Stomach smooth muscle (tissue), 2 donors: ENCODE measurements around the gene ASZ1.
"Not testable (repeated sequence)": the region's sequence is repeated elsewhere in the genome, so short reads cannot be mapped to it uniquely, and the experiment has no call there.

Source experiments
- H3K27ac ChIP-seq: one replicate; pipeline ENCODE4 v1.7.0; 2013; ENCODE audit warnings: mild to moderate bottlenecking, low read length, inconsistent platforms
- H3K27me3 ChIP-seq, 2 donors: one replicate each; pipeline ENCODE4 v1.7.0; 2013; ENCODE audit warnings: low read length in 2 of 2; ENCODE audit not compliant: insufficient read depth in 2 of 2, control insufficient read depth in 1 of 2
- H3K36me3 ChIP-seq, 2 donors: one replicate each; pipeline ENCODE4 v1.7.0; 2013; ENCODE audit warnings: low read length in 2 of 2; ENCODE audit not compliant: control insufficient read depth in 2 of 2, insufficient read depth in 2 of 2
- H3K4me1 ChIP-seq: one replicate; pipeline ENCODE4 v1.7.0; 2013; ENCODE audit warnings: low read length; ENCODE audit not compliant: control insufficient read depth, insufficient read depth
- H3K4me3 ChIP-seq, 2 donors: one replicate each; pipeline ENCODE4 v1.7.0; 2013; ENCODE audit warnings: low read length in 2 of 2
- H3K9ac ChIP-seq, 2 donors: one replicate each; pipeline ENCODE4 v1.7.0; 2013; ENCODE audit warnings: low read length in 2 of 2, mild to moderate bottlenecking in 1 of 2
- H3K9me3 ChIP-seq, 2 donors: one replicate each; pipeline ENCODE4 v1.7.0; 2013; ENCODE audit warnings: low read length in 2 of 2; ENCODE audit not compliant: control insufficient read depth in 2 of 2
- donor health status: healthy.
- donor health status: Pancreatic carcinoma.

ASZ1 gene

GRCh38 chr7:117427258-117427701 is at the start of gene ASZ1:
ASZ1 (minus strand) TSS chr7:117427493; CDS start chr7:117427460, 33 bp downstream.
- H3K9ac ChIP-seq: no peak within 1 kb of the TSS
- H3K9me3 ChIP-seq: no peaks in the 10 kb centered on the region
- H3K4me3 ChIP-seq: no peak within 1 kb of the TSS
- no peaks in the 10 kb centered on the region for H3K4me1 ChIP-seq
- H3K27ac ChIP-seq: no peak within 1 kb of the TSS
- no peaks in the 10 kb centered on the region for H3K36me3 ChIP-seq
- no peaks in the 10 kb centered on the region for H3K27me3 ChIP-seq

- peaks cover 0 to 8% of the 10 kb centered on the region in 2 donors for H3K27me3 ChIP-seq
- no peak overlapping the region for H3K9ac ChIP-seq
- H3K36me3 ChIP-seq: no peaks in the 10 kb centered on the region
- no peaks in the 10 kb centered on the region for H3K9me3 ChIP-seq
- H3K4me3 ChIP-seq: no peak overlapping the region
- peaks cover 3% of the 10 kb centered on the region for H3K4me1 ChIP-seq
- H3K27ac ChIP-seq: no peak overlapping the region
Observed at GRCh38 chr7:117476557-117477215, 49.4 kb upstream of the ASZ1 start.

GRCh38 chr7:117472335-117472734 is 45.0 kb upstream of the ASZ1 start:
- no peak overlapping the region for H3K4me3 ChIP-seq
- H3K9me3 ChIP-seq: no peaks in the 10 kb centered on the region
- no peaks in the 10 kb centered on the region for H3K27me3 ChIP-seq
- no peak overlapping the region for H3K9ac ChIP-seq
- no peaks in the 10 kb centered on the region for H3K36me3 ChIP-seq
- H3K4me1 ChIP-seq: no peaks in the 10 kb centered on the region
- H3K27ac ChIP-seq: no peak overlapping the region

- Histone ChIP-seq H3K4me3 (no peak overlapping the region), H3K27ac (no peak overlapping the region), H3K4me1 (no peaks in the 10 kb centered on the region), H3K9ac (no peak overlapping the region), H3K36me3 (no peaks in the 10 kb centered on the region), H3K27me3 (no peaks in the 10 kb centered on the region), H3K9me3 (no peaks in the 10 kb centered on the region)
Observed at GRCh38 chr7:117470777-117471176, 43.5 kb upstream of the ASZ1 start.

- Histone ChIP-seq H3K9me3 (no peaks in the 10 kb centered on the region), H3K36me3 (no peaks in the 10 kb centered on the region), H3K9ac (no peak overlapping the region), H3K27ac (no peak overlapping the region), H3K4me1 (no peaks in the 10 kb centered on the region), H3K4me3 (no peak overlapping the region), H3K27me3 (no peaks in the 10 kb centered on the region)
Observed at GRCh38 chr7:117468174-117468573, 40.9 kb upstream of the ASZ1 start.

GRCh38 chr7:117460815-117461214 is 33.5 kb upstream of the ASZ1 start:
- not testable (repeated sequence) for H3K4me3 ChIP-seq, H3K4me1 ChIP-seq, H3K9ac ChIP-seq, H3K36me3 ChIP-seq, H3K27me3 ChIP-seq, H3K9me3 ChIP-seq, H3K27ac ChIP-seq

GRCh38 chr7:117459735-117460134 is 32.4 kb upstream of the ASZ1 start:
- Histone ChIP-seq H3K27ac (no peak overlapping the region), H3K27me3 (no peaks in the 10 kb centered on the region), H3K4me1 (no peaks in the 10 kb centered on the region)

GRCh38 chr7:117458977-117459583 is 31.8 kb upstream of the ASZ1 start:
- H3K27me3 ChIP-seq: no peaks in the 10 kb centered on the region
- no peaks in the 10 kb centered on the region for H3K36me3 ChIP-seq
- no peaks in the 10 kb centered on the region for H3K4me1 ChIP-seq
- H3K9ac ChIP-seq: no peak overlapping the region
- H3K4me3 ChIP-seq: no peak overlapping the region
- H3K27ac ChIP-seq: no peak overlapping the region
- no peaks in the 10 kb centered on the region for H3K9me3 ChIP-seq

More at GRCh38 chr7:117459735-117460134, 32.4 kb upstream of the ASZ1 start:
- H3K9me3 ChIP-seq: no peaks in the 10 kb centered on the region
- H3K4me3 ChIP-seq: no peak overlapping the region
- H3K36me3 ChIP-seq: no peaks in the 10 kb centered on the region
- H3K9ac ChIP-seq: no peak overlapping the region

GRCh38 chr7:117448655-117449054 is 21.4 kb upstream of the ASZ1 start:
- Histone ChIP-seq H3K9me3 (no peaks in the 10 kb centered on the region), H3K36me3 (no peaks in the 10 kb centered on the region), H3K27me3 (no peaks in the 10 kb centered on the region), H3K9ac (no peak overlapping the region), H3K4me1 (no peaks in the 10 kb centered on the region), H3K4me3 (no peak overlapping the region), H3K27ac (no peak overlapping the region)

- H3K27ac ChIP-seq: no peak overlapping the region
Observed at GRCh38 chr7:117446220-117446815, 19.0 kb upstream of the ASZ1 start.

GRCh38 chr7:117445206-117445605 is 17.9 kb upstream of the ASZ1 start:
- Histone ChIP-seq H3K4me1 (no peaks in the 10 kb centered on the region), H3K27ac (no peak overlapping the region), H3K4me3 (no peak overlapping the region), H3K36me3 (no peaks in the 10 kb centered on the region), H3K9ac (no peak overlapping the region), H3K27me3 (no peaks in the 10 kb centered on the region), H3K9me3 (no peaks in the 10 kb centered on the region)

More at GRCh38 chr7:117446220-117446815, 19.0 kb upstream of the ASZ1 start:
- no peaks in the 10 kb centered on the region for H3K9me3 ChIP-seq
- no peak overlapping the region for H3K4me3 ChIP-seq
- no peaks in the 10 kb centered on the region for H3K4me1 ChIP-seq
- no peaks in the 10 kb centered on the region for H3K36me3 ChIP-seq
- no peak overlapping the region for H3K9ac ChIP-seq
- no peaks in the 10 kb centered on the region for H3K27me3 ChIP-seq
